GM12874 (cell line): Measurements from ENCODE around the gene CEMIP.

Experiments used
- TF ChIP-seq, protein P1 (sequence below): IDR thresholded peaks from 2 replicates; pipeline ENCODE4 v1.5.1; 2011; ENCODE audit warnings: low read depth, mild to moderate bottlenecking, control low read depth, low read length, moderate library complexity; ENCODE audit not compliant: insufficient read depth

CEMIP gene

DNA sequence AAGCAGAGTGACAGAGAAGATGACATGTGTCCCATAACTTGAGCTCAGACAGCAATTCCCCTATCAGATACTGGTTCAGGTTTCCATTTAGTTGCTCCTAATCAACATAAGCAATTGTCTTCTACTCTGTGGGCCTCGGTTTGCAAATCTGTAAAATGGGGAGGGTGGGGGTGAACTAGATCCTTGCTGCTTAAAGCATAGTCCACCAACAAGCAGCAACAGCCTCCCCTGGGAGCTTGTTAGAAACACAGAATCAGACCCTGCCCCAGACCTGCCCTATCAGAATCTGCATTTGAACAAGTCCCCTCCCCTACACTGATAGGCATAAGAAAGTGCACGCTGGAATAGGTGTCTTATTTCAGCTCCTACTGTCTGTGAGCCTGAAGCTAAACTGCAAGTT, 87.8 kb downstream of the CEMIP start:
- TF ChIP-seq, protein P1, sequence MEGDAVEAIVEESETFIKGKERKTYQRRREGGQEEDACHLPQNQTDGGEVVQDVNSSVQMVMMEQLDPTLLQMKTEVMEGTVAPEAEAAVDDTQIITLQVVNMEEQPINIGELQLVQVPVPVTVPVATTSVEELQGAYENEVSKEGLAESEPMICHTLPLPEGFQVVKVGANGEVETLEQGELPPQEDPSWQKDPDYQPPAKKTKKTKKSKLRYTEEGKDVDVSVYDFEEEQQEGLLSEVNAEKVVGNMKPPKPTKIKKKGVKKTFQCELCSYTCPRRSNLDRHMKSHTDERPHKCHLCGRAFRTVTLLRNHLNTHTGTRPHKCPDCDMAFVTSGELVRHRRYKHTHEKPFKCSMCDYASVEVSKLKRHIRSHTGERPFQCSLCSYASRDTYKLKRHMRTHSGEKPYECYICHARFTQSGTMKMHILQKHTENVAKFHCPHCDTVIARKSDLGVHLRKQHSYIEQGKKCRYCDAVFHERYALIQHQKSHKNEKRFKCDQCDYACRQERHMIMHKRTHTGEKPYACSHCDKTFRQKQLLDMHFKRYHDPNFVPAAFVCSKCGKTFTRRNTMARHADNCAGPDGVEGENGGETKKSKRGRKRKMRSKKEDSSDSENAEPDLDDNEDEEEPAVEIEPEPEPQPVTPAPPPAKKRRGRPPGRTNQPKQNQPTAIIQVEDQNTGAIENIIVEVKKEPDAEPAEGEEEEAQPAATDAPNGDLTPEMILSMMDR = no peak

DNA sequence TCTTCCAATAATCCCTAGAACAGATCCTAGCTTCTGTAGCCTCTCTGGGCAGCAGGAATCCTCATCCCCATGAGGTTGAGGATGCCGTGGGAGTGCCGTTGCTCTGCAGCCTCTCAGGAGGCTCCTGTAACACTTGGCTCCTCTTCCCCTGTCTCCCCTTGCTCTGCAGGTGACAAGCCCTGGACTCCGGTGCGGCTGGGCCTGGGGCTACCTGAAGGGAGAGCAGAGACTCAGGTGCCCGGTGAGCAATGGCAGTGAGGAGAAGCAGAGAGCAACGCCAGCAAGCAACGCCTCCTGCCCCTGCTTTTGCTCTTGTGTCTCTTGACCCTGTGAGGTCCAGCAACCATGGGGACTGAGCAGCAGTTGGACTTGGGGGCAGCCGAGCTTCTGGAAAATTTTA, 91.2 kb downstream of the CEMIP start:
- TF ChIP-seq, protein P1 = no peak

DNA sequence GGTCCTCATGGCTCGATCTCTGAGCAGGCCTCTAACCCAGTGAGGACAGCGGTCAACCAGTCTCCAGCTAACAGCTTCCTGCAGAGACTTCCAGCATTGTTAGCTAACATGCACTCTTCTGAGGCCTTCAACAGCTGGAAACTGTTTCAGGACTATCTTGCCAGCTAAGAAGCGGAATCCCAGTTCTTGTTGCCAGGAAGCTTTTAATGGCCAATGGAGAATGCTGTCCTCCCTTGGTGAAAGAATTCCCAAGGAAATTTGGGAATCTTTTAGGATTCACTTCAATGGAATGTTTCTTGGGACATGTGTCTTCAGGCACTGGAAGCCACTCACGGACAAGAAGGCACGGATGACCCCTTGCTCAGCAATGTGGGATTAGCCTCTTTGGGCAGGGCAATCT, 91.7 kb downstream of the CEMIP start:
- TF ChIP-seq, protein P1 = no peak

DNA sequence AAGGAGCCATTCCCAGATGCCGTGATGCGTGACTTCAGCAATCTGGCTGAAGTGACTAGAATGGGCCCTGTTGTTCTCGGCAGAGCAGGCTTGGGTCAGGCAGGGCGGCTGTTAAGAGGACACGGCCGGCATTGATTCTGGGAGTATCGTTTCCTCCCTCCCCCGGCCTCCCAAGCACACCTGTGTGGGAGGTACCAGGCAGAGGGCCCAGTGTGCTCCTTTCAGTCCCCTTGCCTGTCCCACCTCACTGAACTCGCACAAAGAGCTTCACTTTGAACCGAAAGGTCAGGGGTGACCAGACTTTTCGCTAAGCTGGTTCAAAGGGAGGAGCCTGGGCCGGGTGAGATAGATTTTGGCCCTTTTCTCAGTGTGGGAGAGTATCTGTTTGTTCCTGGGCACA, 92.7 kb downstream of the CEMIP start:
- TF ChIP-seq, protein P1 = no peak

DNA sequence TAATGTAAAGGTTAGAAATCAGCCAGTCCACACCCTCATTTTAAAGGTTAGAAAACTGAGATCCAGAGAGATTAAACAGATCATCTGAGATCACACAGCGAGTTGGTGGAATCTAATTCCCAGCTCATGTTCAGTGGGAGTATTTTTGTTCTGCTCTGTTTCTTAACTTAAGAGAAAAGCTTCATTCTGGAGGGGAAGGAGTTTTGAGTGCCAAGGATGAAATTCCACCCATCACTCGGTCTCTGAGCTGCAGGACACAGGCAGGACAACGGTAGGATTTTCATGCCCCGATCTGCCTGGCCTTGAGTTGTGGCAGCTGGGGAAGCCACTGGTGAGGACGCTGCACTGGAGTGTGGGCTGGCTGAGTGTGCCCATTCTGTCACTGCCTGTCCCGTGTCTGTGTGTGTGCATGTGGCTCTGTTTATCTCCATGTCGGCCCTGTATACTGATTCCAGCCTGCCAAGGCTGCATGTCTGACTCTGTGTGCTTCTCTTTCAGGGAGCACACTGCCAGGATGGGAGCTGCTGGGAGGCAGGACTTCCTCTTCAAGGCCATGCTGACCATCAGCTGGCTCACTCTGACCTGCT, 94.3 kb downstream of the CEMIP start:
- TF ChIP-seq, protein P1 = no peak

DNA sequence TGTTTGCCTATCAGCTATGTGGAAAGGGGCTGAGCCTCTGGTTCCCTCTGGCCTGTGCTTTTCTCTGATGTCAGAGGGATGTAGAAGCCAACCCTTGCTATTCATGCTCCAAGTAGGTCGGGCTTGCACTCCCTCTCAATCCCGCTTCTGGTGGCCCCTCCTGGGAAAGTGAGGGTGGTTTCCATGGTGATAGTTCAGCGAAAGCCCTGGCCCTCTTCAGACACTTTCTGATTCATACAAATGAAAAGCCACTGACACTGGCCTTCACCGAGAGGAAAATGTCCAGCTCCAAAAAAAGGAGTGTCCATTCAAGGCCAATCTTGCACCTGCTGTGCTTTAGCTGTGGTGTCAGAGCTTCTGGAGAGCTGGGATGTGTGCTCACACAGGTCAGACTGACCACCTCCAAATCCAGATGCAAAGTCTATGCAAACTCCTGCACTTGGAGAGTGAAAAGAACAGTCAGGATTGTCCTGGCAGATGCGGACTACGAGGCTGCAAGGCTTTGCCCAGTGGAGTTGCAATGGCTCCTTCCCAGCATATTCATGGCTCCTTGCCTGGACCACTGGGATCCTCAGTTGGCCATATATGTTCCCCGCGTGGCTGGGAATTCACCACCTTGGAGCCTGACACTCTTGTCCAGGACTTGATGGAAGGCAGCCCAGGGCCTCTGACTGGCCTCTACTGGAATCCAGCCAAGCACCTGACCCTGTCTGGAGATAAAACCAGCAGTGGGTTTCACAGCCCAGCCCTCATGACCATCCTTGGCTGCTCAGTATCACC, 96.6 kb downstream of the CEMIP start:
- TF ChIP-seq, protein P1 = no peak

DNA sequence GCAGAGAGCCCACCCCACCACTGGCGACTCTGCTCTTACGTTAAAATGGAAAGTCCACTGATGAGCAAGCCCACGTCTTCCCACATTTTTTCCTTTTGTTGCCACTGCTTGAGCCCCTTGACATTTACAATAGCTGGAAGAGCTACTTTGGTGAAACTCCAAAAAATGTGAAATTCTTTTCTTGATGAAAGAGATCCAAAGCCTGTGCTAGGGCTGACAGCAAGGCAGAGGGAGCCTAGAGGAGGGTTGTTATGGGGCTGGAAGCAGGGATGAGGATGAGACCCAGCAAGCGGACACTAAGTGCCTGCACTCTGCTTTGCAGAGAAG, 97.1 kb downstream of the CEMIP start:
- TF ChIP-seq, protein P1 = no peak
